Osteocyte (in vitro differentiated cells): ENCODE results near the gene TRMT112. TPM values are rescaled to one million over a fixed set of nuclear protein-coding genes. Genes with fewer than 3 reads are reported as not detected.
A peak's percentile ranks its signal among the peaks of the same experiment; 100 is the strongest.

Source experiments
- DNase-seq: peaks from one replicate; pipeline ENCODE4 v3.0.0; 2021; ENCODE audit warnings: mixed read lengths; ENCODE audit not compliant: unreplicated experiment; ENCODE audit errors: extremely low spot score
- H3K27ac Mint-ChIP-seq: one replicate; pipeline ENCODE4 v1.8.0; 2021; ENCODE audit warnings: mild to moderate bottlenecking, mixed read lengths; ENCODE audit not compliant: unreplicated experiment
- H3K27me3 Mint-ChIP-seq: one replicate; pipeline ENCODE4 v1.8.0; 2021; ENCODE audit warnings: mixed read lengths; ENCODE audit not compliant: unreplicated experiment
- H3K36me3 Mint-ChIP-seq: one replicate; pipeline ENCODE4 v1.8.0; 2021; ENCODE audit warnings: mixed read lengths; ENCODE audit not compliant: unreplicated experiment
- H3K4me1 Mint-ChIP-seq: one replicate; pipeline ENCODE4 v1.8.0; 2021; ENCODE audit warnings: mixed read lengths; ENCODE audit not compliant: unreplicated experiment
- H3K4me3 Mint-ChIP-seq: one replicate; pipeline ENCODE4 v1.8.0; 2021; ENCODE audit warnings: mild to moderate bottlenecking, moderate library complexity, mixed read lengths; ENCODE audit not compliant: unreplicated experiment
- H3K9me3 Mint-ChIP-seq: one replicate; pipeline ENCODE4 v1.8.0; 2021; ENCODE audit warnings: mixed read lengths; ENCODE audit not compliant: unreplicated experiment
- total RNA-seq: library from RNA; stranded (reverse); gene quantifications from 2 replicates; pipeline ENCODE4 v1.2.1, GENCODE V29; 2021
- TF ChIP-seq, protein P1 (sequence below): fragments of 200-600 bp; sonication (generic); IDR thresholded peaks from 2 replicates; pipeline ENCODE4 v1.5.0; 2021; ENCODE audit warnings: antibody characterized with exemption, mild to moderate bottlenecking, moderate library complexity

The TRMT112 gene
- total RNA-seq, 1 donor from 2014 or later = 159 TPM

DNA sequence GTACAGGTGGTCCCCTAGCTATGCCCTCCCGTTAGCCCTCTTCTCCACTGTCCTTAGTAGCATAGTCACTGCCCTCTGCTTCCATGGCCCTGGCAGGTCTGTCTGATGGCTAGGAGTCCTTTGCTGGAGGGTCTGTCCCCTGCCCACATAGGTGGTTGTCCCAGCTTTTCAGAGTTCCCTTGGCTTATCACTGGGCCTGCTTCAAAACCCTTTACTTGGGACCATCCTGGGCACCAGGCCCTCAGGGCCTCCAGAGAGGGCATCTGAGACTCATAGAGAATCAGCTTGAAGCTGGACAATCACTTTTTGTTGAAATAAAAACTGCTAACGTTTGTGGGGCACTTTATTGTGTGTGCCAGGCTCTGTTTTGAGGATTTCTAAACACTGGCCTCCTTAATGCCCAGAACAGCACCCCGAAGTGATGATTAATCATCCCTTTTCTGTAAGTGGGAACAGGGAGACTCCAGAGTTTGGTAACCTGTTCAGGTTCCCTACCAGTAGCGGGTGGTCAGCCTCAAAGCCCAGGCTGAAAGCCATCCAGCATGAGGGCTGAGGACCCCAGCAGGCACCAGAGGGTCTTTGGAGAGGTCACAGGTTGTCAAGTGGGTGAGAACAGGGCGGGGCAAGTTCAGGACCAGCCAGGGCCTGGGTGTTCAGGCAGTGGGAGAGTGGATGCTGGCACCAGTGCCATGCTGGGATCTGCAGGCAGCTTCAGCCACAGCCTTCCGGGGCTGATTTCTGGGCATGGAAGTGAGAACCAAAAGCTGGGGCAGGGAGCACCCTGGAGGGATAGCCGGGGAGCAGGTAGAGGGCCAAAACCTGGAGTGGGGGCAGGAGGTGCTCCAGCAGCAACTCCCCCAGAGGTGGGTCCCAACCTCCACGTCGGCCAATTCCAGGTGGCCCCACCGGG is 26.8 kb downstream of the TRMT112 start:
- peak overlapping the region; percentile 70 for H3K4me3 Mint-ChIP-seq
- H3K4me1 Mint-ChIP-seq = peaks cover 33% of the 10 kb centered on the region
- no peaks in the 10 kb centered on the region for H3K9me3 Mint-ChIP-seq
- TF ChIP-seq, protein P1, sequence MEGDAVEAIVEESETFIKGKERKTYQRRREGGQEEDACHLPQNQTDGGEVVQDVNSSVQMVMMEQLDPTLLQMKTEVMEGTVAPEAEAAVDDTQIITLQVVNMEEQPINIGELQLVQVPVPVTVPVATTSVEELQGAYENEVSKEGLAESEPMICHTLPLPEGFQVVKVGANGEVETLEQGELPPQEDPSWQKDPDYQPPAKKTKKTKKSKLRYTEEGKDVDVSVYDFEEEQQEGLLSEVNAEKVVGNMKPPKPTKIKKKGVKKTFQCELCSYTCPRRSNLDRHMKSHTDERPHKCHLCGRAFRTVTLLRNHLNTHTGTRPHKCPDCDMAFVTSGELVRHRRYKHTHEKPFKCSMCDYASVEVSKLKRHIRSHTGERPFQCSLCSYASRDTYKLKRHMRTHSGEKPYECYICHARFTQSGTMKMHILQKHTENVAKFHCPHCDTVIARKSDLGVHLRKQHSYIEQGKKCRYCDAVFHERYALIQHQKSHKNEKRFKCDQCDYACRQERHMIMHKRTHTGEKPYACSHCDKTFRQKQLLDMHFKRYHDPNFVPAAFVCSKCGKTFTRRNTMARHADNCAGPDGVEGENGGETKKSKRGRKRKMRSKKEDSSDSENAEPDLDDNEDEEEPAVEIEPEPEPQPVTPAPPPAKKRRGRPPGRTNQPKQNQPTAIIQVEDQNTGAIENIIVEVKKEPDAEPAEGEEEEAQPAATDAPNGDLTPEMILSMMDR = no peak
- peaks cover 22% of the 10 kb centered on the region for H3K27me3 Mint-ChIP-seq
- H3K27ac Mint-ChIP-seq = no peak overlapping the region
- no peak for DNase-seq
- peaks cover 1% of the 10 kb centered on the region for H3K36me3 Mint-ChIP-seq

DNA sequence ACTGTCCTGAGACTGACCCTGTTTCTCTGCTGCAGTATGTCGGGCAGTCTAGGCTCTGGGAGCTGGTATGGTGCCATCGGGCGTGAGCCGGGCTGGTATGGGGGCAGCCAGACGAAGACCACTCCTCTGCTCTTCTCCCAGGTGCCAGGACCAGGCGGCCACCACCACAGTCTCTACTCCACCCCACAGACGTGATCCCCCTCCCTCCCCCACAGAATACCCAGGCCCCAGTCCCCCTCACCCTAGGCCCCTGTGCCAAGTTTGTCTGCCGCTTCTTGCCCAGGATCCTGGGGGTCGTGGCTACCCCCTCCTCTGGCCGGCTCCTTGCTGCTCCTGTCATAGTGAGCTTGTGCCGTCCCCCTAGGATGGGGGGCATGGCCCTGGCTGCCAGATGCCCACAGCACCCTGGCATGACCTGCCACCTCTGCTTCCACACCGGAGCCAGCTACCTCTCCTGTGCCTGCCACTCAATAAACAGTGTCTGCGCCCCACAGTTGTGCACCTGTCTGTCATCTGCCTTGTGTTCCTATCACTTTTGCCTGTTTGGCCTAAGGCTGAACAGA is 28.3 kb downstream of the TRMT112 start:
- Mint-ChIP-seq H3K27ac (no peak overlapping the region), H3K4me1 (peaks cover 23% of the 10 kb centered on the region), H3K27me3 (peaks cover 16% of the 10 kb centered on the region), H3K9me3 (no peaks in the 10 kb centered on the region), H3K4me3 (no peak overlapping the region), H3K36me3 (peaks cover 1% of the 10 kb centered on the region)
- TF ChIP-seq, protein P1 = no peak
- DNase-seq = no peak

DNA sequence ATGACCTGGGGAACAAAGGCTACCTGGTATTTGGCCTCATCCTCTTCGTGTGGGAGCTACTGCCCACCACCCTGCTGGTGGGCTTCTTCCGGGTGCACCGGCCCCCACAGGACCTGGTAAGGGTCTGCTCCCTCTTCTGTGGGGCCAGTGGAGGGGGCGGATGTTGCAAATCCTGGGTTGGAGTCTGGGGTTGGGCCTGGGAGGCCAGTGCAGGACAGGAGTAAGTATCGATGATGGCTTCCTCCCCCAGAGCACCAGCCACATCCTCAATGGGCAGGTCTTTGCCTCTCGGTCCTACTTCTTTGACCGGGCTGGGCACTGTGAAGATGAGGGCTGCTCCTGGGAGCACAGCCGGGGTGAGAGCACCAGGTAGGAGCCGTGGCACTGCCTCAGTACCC is 29.0 kb downstream of the TRMT112 start:
- no peaks in the 10 kb centered on the region for H3K9me3 Mint-ChIP-seq
- no peak overlapping the region for H3K4me3 Mint-ChIP-seq
- no peak overlapping the region for H3K27ac Mint-ChIP-seq
- no peak for DNase-seq
- TF ChIP-seq, protein P1 = no peak
- peaks cover 15% of the 10 kb centered on the region for H3K27me3 Mint-ChIP-seq
- peaks cover 1% of the 10 kb centered on the region for H3K36me3 Mint-ChIP-seq
- peaks cover 24% of the 10 kb centered on the region for H3K4me1 Mint-ChIP-seq

DNA sequence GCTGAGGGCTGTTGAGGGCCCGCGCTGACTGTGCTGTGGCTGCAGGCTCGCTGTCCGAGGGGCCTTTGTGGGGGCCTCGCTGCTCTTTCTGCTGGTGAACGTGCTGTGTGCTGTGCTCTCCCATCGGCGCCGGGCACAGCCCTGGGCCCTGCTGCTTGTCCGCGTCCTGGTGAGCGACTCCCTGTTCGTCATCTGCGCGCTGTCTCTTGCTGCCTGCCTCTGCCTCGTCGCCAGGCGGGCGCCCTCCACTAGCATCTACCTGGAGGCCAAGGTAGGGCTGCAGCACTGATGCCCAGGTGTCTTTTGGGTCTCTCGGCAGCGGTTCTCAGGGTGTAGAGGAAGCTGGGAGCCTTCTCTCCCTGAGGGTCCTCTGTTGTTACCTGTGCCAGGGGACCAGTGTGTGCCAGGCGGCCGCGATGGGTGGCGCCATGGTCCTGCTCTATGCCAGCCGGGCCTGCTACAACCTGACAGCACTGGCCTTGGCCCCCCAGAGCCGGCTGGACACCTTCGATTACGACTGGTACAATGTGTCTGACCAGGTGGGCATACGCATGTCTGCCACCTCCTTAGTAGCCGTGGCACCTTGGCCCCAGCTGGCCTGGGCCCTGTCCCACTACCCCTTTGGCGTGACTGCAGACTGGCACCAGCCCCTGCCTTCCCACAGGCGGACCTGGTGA is 29.5 kb downstream of the TRMT112 start:
- peak overlapping the region; percentile 10 for H3K4me3 Mint-ChIP-seq
- DNase-seq = no peak
- H3K36me3 Mint-ChIP-seq = peaks cover 5% of the 10 kb centered on the region
- H3K27ac Mint-ChIP-seq = no peak overlapping the region
- H3K4me1 Mint-ChIP-seq = peaks cover 29% of the 10 kb centered on the region
- no peaks in the 10 kb centered on the region for H3K9me3 Mint-ChIP-seq
- TF ChIP-seq, protein P1 = no peak
- H3K27me3 Mint-ChIP-seq = peaks cover 10% of the 10 kb centered on the region

DNA sequence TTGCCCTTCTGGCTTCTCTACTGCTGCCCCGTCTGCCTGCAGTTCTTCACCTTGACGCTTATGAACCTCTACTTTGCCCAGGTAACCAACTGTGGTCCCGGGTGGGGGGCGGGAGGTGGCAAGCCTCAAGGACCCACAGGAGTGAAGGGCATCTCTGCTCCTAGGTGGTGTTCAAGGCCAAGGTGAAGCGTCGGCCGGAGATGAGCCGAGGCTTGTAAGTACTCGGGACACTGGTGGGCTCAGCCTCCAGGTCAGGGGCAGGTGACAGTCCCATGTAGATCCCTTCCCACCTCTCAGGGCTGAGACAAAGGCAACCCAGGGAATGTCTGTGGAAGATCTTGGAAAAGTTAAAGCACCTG is 30.6 kb downstream of the TRMT112 start:
- peaks cover 7% of the 10 kb centered on the region for H3K36me3 Mint-ChIP-seq
- TF ChIP-seq, protein P1 = no peak
- peak overlapping the region; percentile 70 for H3K4me3 Mint-ChIP-seq
- H3K4me1 Mint-ChIP-seq = peaks cover 29% of the 10 kb centered on the region
- no peaks in the 10 kb centered on the region for H3K9me3 Mint-ChIP-seq
- peaks cover 7% of the 10 kb centered on the region for H3K27me3 Mint-ChIP-seq
- H3K27ac Mint-ChIP-seq = peak overlapping the region; percentile 6
- DNase-seq = no peak
